Measurements from ENCODE around the gene CPXM1. TPM values are rescaled to one million over a fixed set of nuclear protein-coding genes. Genes with fewer than 3 reads are reported as not detected.
A peak's percentile ranks its signal among the peaks of the same experiment; 100 is the strongest.

The CPXM1 gene
- total and polyA plus RNA-seq, 4 donors, result 0.08 to 5.5 (median 0.16) TPM

- Histone ChIP-seq H3K9ac (ENCODE audit: low read depth in 1 of 2, low read length in 2 of 2) (no peak overlapping the region), H3K9me3 (ENCODE audit: control insufficient read depth in 4 of 4, low read length in 3 of 4) (no peaks in the 10 kb centered on the region), H3K4me3 (ENCODE audit: low read depth in 1 of 3, low read length in 3 of 3) (no peak overlapping the region), H3K27ac (ENCODE audit: low read depth in 1 of 2, low read length in 2 of 2) (no peak overlapping the region), H3K36me3 (ENCODE audit: control insufficient read depth in 4 of 4, insufficient read depth in 3 of 4, low read depth in 1 of 4, low read length in 3 of 4) (no peaks in the 10 kb centered on the region), H3K4me1 (ENCODE audit: control insufficient read depth in 4 of 4, insufficient read depth in 4 of 4, low read length in 3 of 4) (peaks cover 8 to 24% (median 18%) of the 10 kb centered on the region in 4 donors), H3K27me3 (ENCODE audit: control insufficient read depth in 4 of 4, insufficient read depth in 4 of 4, low read length in 3 of 4) (peaks cover 0 to 3% (median under 1%) of the 10 kb centered on the region in 4 donors)
- no peak for TF ChIP-seq HNF4G (IDR thresholded peaks at IDR 0.05)
- TF ChIP-seq ZBTB33 (IDR thresholded peaks at IDR 0.05), result no peak
- TF ChIP-seq RAD21 (IDR thresholded peaks at IDR 0.05), result no peak
- TF ChIP-seq JUND (IDR thresholded peaks at IDR 0.05), result no peak
- no peak for TF ChIP-seq SP1 (IDR thresholded peaks at IDR 0.05)
- no peak for TF ChIP-seq TAF1 (conservative IDR thresholded peaks at IDR 0.05)
- TF ChIP-seq MAX (IDR thresholded peaks at IDR 0.05), result no peak
- TF ChIP-seq CTCF (IDR thresholded peaks at IDR 0.05; ENCODE audit: low read depth, low read length, missing input control), result no peak
- TF ChIP-seq NR2F2 (IDR thresholded peaks at IDR 0.05), result no peak
- no peak for TF ChIP-seq RXRA (IDR thresholded peaks at IDR 0.05)
- no peak for TF ChIP-seq EGR1 (IDR thresholded peaks at IDR 0.05; ENCODE audit: low read depth in 2 of 2)
- TF ChIP-seq FOXA1 (IDR thresholded peaks at IDR 0.05), result no peak
- TF ChIP-seq YY1 (IDR thresholded peaks at IDR 0.05), result no peak
- TF ChIP-seq REST (IDR thresholded peaks at IDR 0.05), result no peak
- TF ChIP-seq GABPA (IDR thresholded peaks at IDR 0.05 in 1 of 2, conservative IDR thresholded peaks at IDR 0.05 in 1 of 2), result no peak
- no peak for TF ChIP-seq FOXA2 (IDR thresholded peaks at IDR 0.05)
- no peak for TF ChIP-seq HNF4A (conservative IDR thresholded peaks at IDR 0.05)
- peak; percentile 29 for DNase-seq (ENCODE audit: low spot score)
- WGBS, result 35% methylated on average over 49 of the region's 49 CpGs
Measured at GRCh38 chr20:2749343-2749950, 51.0 kb downstream of the CPXM1 start.

Measured in liver (tissue), 9 donors.